Activated CD8-positive, alpha-beta memory T cell treated with anti-CD3 and anti-CD28 coated beads, Interleukin-2, amount 50 U/mL, for 1 hour (primary cell): ENCODE data around the gene ATP10A.

Source experiments
- DNase-seq: peaks from one replicate; pipeline ENCODE4 v3.0.0-alpha.2; 2020; ENCODE audit errors: extremely low read depth

The ATP10A gene

GRCh38 chr15:25683415-25683814 lies 179.7 kb downstream of the ATP10A start:
- DNase-seq = no peak

GRCh38 chr15:25682340-25682739 lies 180.8 kb downstream of the ATP10A start:
- DNase-seq = no peak

- no peak for DNase-seq
Measured at GRCh38 chr15:25680686-25681025, 182.5 kb downstream of the ATP10A start.

- no peak for DNase-seq
Measured at GRCh38 chr15:25679964-25680685, 183.0 kb downstream of the ATP10A start.

- DNase-seq = no peak
Measured at GRCh38 chr15:25679492-25679891, 183.6 kb downstream of the ATP10A start.

- no peak for DNase-seq
Measured at GRCh38 chr15:25678500-25678855, 184.6 kb downstream of the ATP10A start.

- DNase-seq = no peak
Measured at GRCh38 chr15:25677719-25678499, 185.2 kb downstream of the ATP10A start.

GRCh38 chr15:25676070-25676469 lies 187.1 kb downstream of the ATP10A start:
- no peak for DNase-seq

GRCh38 chr15:25675396-25675795 lies 187.7 kb downstream of the ATP10A start:
- DNase-seq = no peak

- no peak for DNase-seq
Measured at GRCh38 chr15:25674913-25675312, 188.2 kb downstream of the ATP10A start.

GRCh38 chr15:25673972-25674371 lies 189.2 kb downstream of the ATP10A start:
- no peak for DNase-seq

GRCh38 chr15:25673351-25673750 lies 189.8 kb downstream of the ATP10A start:
- no peak for DNase-seq

GRCh38 chr15:25671132-25671531 lies 192.0 kb downstream of the ATP10A start:
- DNase-seq = no peak

- DNase-seq = no peak
Measured at GRCh38 chr15:25670621-25671020, 192.5 kb downstream of the ATP10A start.

GRCh38 chr15:25670025-25670554 lies 193.0 kb downstream of the ATP10A start:
- DNase-seq = no peak

GRCh38 chr15:25668901-25669300 lies 194.2 kb downstream of the ATP10A start:
- DNase-seq = no peak

- DNase-seq = no peak
Measured at GRCh38 chr15:25668236-25668795, 194.8 kb downstream of the ATP10A start.

- no peak for DNase-seq
Measured at GRCh38 chr15:25667829-25668228, 195.3 kb downstream of the ATP10A start.

GRCh38 chr15:25665913-25666312 lies 197.2 kb downstream of the ATP10A start:
- no peak for DNase-seq

- no peak for DNase-seq
Measured at GRCh38 chr15:25664761-25665160, 198.4 kb downstream of the ATP10A start.

- DNase-seq = no peak
Measured at GRCh38 chr15:25663515-25663914, 199.6 kb downstream of the ATP10A start.

GRCh38 chr15:25661898-25662297 lies 201.2 kb downstream of the ATP10A start:
- DNase-seq = no peak

GRCh38 chr15:25659251-25659650 lies 203.9 kb downstream of the ATP10A start:
- DNase-seq = no peak
